ENCODE results near the gene NKAIN4.

NKAIN4 gene

DNA sequence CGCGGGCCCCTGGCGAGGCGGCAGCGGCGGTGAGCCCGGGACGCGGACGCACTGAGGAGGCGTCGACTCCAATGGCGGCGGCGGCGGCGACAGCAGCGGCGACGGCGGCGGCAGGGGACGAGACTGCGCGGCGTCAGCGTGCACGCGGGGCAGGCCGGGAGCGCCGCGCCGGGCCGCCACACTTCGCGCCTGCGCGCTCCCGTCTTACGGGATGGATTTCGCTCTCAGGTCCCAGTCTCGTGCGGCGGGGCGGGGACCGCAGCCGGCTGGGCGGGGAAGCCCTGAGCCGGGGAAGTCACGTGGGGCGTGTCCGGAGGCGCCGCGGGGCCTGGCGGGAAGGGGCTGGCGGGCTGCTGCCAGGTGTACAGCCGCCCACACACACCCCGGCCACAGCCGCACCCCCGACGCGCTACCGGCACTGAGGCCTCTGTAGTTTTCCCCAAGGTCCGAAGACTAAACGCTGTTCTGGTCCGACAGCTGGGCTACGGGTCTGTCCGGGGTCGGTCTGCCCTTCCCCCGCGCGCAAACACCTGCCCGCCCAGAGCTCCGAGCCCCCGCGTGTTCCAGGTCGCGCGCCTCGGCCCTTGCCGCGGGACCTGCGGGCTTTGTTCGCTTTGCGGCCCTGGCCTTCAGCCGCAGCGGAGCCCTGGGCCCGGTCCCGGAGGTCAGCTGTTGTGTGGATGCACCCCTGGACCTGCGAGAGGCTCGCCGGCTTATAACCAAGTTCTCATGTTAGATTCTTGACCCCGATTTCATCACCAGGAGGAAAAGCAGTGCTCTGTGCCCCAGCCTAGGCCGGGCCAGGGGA is 38.0 kb downstream of the NKAIN4 start, which contains the start of gene YTHDF1:
YTHDF1 (minus strand) TSS at position 91 of the 808 bp plus-strand sequence. CDS start 239 bp downstream, outside the sequence.
- peak; percentile 96 for DNase-seq

DNA sequence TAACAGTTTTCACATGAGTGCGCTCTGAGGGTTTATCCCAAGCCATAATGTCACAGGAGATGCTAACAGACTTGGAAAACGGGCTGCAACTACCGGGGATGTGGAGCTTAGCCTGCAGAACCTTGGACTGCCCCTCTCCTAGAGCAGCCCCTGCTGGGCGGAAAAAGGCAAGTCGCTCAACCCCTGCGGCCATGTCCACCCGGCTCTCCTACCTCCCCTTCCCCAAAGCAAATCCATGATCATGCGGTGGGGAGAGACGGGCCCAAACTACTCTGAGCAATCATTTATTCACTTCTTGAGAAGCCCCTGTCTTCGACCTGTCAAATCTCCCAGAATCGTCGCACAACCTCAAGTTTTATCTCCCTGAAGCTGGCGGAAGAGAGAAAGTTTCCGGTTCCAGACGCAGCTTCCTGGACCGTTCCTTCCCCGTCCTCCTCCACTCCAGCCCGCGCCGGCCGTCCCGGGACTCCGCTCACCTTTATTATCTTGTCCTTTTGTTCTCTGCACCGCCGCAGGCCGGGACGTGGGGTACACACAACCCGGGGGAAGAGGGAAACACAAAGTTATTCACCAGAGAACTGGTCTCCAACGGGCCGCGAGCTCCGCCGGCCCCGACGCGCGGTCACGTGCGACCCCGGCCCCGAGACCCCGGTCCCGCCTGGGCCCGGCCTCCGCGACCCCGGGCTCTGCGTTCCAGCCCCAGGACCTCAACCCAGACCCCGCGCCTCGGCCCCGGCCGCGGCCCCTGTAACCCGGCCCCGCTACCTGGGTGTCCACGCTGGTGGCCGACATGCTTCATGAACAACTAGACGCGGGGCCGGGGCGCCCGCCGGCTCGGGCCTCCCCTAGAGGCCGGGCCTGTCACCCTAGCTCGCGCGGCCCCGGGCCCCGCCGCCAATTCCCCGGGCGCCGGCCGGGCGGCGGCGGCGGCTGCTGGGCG is 38.9 kb downstream of the NKAIN4 start:
- peak; percentile 91 for DNase-seq

DNA sequence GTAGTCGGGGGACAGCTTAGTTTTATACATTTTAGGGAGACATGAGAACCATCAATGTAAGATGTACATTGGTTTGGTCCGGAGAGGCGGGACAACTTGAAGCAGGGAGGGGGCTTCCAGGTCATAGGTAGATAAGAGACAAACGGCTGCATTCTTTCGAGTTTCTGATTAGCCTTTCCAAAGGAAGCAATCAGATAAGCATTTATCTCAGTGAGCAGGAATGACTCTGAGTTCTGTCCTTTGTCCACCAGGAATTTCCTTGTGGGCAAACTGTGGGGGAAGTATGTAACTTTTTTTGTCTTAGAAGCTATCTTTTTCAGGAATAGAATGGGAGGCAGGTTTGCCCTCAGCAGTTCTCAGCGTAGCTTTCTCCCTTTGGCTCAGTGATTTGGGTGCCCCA is 39.7 kb downstream of the NKAIN4 start:
- DNase-seq = no peak

DNA sequence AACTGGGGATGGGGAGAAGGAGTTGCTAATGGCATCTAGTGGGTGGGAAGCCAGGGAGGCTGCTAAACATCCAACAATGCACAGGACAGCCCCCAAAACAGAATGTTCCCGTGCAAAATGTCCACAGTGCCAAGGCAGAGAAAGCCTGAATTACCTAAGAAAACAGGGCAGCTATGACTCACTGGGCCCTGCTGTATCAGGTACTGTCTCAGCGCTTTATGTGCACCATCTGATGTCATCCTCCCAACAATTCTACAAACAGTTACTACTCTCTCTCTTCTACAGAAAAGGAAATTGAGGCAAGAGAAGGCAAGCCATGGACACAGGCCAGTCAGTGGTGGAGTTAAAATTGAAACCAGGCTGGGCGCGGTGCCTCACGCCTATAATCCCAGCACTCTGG is 41.5 kb downstream of the NKAIN4 start:
- no peak for DNase-seq

DNA sequence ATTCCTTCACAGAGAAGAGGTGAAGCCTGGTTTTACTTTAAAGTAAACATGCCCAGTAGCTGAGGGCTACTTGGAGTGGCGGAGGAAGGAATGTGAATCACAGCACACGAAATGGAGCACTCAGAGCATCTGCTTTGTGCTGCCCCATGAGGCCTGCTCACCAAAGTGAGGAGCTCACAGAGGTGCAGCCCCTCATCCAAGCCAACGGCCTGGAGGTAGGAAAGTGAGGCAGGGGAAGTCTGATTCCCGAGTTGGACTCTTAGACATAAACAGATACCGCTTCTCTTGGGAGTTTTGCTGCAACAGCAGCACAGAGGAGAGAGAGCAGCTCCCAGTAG is 41.9 kb downstream of the NKAIN4 start:
- DNase-seq = no peak

DNA sequence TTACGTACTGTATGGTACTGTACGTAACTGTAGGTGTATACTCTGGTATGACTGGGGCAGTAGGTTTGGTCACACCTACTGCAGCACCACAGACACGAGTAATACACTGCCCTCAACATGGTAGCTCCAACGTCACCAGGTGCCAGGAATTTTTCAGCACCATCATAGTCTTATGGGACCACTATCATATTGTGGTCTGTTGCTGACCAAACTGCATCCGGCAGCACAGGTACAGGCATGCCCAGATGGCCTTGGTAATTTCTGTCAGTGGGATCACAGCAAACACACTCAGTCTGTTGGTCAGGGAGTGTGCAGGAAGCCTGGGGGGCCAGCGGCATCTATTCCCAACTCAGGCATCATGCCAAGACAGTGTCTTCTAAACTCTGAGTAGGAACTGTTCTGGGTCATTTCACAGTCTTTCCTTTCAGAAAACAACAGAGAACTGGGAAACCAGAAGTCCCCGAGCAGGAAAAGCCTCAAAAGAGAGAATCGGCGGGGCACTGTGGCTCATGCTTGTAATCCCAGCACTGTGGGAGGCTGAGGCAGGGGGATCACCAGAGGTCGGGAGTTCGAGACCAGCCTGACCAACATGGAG is 44.2 kb downstream of the NKAIN4 start:
- no peak for DNase-seq

DNA sequence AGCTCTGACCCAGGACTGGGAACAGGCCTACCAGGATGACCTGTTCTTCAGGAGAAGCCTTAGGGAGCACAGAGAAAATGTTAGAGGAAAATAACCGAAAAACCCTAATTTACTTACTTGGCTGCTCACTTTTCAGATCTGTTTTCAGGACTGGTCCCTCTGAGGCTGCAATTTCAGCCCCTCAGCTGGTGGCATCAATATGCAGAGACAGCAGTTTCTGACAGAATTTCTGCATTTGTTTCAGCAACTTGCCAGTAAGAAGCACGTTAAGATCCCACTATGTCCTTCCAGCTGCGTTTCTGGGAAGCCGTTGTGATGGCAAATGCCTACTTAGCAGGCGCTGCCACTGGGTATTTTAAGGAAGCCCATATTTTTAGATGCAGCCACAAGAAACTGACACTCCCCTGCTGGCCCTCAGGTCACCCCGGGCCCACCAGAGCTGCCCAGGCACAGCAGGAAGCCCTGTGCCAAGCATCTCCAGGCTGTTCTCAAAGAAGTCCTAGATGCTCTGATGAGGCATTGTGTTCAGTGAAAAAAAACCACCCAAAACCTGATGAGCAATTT is 45.8 kb downstream of the NKAIN4 start:
- DNase-seq = no peak

DNA sequence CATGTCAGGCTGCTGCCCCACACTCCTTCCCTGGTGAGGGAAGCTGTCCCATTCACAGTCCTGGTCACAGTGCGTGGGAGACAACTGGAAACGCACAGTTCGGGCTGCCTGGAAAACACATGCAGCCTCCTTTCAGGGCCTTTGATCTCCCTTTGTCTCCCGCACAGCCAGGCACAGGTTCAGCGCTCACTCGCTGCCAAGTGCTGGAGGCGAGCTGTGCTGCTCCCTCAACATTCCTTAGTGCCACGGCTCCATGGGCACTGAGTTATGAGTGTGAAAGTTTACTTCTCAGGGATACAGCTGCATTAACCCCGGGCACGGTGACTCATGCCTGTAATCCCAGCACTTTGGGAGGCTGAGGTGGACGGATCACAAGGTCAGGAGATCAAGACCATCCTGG is 47.4 kb downstream of the NKAIN4 start:
- DNase-seq = no peak

DNA sequence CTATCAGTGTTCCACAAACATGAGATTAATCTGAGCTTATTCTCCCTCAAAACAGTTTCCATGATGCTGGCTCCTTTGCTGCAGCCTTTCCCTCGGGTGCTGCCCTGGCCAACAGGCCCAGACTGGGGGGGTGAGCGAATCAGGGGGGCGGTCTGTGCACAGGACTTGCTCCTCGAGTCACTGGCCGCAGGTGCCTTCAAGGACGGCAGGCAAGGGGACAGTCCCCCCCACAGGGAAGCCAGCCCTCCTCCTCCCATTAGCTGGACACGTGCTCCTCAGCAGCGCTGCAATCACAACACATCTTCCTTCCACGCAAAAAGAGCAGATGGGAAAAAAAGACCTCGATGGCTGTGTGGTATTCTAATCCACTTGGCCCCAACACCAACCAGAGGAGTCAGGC is 48.4 kb downstream of the NKAIN4 start:
- no peak for DNase-seq

DNA sequence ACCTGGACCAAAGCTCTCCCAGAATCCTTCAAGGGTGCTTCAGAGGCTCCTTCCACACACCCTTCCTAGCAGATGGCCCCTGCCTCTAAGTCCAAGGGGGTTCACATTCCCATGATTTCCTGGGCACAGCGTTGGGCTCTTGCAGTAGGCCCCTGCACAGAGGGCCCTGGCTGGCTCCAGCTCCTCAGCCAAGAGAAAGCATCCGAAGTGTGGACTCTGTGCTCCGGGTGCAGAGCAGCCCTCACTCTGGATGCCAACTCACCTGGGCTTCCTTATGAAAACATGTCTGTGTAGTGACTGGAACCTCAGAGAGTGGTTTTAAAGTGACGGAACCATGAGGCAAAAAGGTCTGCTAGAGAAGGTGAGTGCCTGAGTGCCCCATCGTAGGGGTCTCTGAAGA is 49.9 kb downstream of the NKAIN4 start:
- DNase-seq = no peak

DNA sequence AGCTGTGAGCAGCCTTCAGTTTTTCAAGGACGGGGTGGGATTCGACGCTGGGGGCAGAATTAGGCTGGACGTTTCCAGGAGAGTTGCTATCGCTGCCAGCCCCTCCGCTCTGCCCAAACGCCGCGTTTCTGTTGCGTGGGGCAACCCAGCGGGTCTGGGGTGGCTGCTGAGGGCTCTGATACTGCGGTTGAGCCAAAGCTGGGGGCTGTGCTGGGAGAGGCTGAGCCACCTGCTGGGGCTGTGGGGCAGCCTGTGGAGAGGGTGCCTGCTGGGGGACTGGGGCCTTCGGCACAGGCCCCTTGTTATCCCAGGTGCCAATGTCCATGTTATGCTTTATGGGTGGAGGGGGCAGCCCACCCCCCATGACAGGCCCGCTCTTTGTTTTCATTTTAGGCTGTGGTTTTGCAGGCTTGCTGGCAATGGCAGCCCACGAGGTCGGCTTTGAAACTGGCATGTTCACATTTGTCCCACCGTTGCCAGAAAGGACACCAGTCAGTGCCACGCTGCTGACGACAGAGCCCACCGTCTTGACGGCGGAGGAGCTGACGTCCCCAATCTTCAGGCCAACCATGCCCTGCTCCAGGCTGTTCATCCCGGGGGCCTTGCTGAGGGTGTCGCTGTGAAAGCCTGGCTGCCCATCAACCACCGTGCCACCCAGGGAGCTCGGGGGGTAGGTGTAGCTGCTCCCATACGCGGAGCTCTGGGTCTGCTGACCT is 51.3 kb downstream of the NKAIN4 start:
- no peak for DNase-seq

DNA sequence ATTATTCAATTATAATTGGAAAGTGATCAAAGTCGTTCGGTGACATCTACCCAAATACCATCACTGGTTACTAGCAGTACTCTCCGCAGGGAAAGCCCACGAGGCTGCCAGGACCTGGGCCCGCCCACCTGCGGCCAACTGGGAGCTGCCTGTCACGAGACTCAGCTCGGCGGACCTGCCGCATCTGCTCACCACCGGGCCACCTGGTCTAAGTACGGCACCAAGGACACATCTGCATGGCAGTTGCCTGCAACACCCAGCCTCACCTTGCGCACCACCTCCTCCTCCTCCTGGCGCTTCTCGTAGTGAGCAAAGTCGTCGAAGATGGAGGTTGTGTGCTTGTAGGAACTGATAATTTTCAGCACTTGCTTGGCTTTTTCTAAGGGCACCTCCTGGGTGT is 52.2 kb downstream of the NKAIN4 start:
- no peak for DNase-seq

DNA sequence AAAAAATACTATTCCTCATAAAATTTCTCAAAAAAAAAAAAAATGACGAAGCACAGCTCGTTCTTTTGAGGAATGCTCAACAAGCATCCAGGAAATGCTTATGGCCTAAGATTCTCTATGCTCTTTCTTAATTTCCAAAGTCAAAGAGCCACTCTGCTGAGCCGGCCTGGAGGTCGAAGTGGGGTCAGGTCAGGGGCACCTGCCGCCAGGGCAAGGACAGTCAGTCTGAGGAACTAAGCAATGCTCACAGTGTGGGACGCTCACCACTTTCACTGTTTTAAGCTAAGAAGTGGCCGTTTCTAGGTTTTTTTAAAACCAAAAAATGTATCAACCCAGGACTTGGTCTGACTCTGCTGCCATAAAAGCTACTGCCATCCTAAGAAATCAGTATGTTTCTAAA is 55.7 kb downstream of the NKAIN4 start:
- DNase-seq = no peak

DNA sequence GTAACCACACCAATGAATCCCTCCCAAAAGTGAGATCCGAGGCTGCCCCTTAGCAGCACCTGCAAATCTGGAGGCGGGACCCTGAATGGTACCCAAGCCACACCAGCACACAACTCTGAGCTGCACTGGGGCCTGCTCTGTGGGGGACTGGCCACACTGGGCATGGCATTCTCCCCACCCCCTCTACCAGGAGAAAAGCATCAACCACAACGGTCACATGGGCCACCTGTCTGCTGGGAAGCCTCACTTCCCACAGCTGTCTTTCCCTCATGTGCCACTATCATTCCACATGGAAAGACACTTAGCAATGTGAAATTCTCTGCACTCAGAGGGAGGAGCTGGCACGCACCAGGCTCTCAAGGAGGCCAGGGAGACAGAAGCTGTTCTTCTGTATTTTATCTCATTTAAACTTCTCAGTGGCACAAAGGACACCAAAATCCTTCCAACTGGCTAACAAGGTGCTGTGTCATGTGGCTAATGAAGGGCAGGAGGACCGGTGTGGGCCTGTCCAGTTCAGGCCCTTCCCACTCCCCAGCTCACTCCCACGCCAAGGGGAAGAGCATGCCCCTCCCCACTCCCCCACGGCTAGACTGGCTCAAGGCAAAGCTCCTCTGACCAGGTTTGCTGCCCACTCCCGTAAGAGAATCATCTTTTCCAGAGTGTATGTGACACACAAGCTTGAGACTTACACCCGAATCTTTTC is 57.3 kb downstream of the NKAIN4 start:
- no peak for DNase-seq

DNA sequence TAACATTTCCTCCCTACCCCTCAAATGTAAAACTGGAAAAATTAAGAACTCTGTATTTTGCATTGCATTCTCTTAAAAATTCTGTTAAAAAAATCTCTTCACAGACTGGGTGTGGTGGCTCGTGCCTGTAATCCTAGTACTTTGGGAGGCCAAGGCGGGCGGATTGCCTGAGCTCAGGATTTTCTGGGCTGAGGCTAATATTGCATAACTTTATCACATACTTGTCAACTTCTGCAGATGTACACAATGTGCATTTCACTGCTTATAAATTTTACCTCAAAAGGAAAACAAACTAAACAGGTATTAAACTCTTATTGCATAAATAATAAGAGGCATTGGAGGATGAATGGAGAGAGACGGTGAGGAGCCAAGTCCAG is 59.5 kb downstream of the NKAIN4 start:
- DNase-seq = no peak

DNA sequence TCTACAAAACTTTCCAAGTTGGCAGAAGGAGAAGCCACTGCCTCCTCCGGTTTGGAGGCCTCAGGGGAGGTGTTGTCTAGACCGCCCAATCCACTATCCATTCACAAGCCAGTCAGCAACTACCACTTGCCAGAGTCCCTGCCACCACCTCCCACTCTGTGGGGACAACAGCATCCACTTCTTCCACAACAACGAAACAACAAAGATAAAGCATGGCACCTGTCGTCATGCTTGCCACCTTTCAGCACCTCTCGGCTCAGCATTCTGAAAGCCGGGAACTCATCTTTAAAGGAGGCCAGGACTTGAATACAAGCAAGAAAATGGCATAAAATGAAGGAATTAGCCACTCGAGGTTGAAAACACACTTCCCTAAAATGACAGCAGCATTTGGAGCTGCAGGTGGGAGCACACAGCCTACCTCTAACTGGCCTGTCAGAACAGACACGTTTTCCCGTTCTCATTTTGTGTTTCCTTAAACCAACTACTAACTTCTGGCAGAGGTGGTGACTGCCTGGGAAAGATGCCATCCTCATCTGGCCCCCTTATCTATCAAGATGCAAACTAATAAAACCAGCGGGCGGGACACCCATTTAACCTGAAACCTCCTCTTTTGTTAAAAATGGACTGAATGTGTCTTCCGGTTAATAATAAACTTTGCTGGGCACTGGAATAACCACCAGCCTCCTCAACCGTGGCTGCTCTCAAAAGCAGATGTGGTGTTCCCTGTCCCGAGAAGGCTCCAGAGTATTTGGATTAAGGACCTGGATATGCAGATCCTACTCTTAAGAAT is 60.1 kb downstream of the NKAIN4 start:
- no peak for DNase-seq

DNA sequence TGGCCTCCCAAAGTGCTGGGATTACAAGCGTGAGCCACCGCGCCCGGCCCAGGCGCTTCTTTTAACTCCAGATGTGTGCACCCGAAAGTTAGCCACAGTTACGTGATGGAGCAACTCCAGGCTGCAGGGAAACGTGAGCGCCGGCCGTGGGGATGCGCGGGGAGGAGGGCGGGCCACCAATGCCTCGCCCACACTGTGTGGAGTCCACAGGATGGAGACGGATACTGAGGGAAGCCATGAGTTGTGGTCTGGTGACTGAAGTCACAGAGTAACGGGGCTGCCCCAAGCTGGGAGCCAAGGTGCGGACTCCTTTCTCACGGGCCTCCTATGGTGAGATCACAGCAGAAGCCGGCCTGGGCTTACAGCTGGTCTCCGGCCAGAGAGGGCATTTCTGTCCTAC is 61.5 kb downstream of the NKAIN4 start:
- DNase-seq = no peak

DNA sequence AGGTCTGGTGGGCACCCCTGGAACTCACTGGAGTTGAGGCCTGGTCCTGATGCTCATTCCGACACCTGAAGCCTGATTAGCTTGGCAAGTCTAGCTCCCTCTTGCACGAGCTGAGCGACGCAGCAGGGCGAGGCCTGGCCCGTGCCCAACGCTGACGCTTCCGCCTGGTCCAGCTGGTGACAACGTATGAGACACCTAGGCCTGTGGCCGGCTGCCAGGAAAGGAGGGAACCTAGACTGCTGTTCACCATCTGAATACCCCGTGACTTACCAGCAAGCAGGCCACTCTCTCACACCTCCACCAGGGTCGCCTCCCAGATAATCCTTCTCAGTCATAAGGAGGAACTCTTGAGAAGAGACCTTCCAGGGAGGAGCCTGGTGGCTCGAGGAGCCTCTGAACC is 62.9 kb downstream of the NKAIN4 start:
- DNase-seq = peak; percentile 95

DNA sequence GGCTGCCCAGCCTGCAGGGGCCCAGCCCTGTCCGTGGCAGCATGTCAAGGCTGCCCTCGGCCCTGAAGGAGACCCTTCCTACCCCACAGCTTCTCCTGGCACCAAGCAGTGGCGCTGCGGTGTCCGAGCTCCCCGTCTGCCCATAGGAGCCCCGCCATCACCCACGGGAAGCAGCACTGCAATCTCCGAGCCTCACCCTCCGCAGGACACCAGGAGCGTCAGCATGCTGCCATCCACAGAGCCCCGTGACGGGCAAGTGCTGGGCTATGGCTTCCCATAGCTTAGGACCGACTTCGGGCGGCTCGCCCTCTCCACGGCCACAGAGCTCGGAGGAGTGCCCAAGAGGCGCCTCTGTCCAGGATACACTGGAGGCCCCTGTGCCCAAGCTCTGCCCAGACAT is 63.4 kb downstream of the NKAIN4 start:
- no peak for DNase-seq
